ENCODE results near the gene TXNDC11.

Gene TXNDC11

DNA sequence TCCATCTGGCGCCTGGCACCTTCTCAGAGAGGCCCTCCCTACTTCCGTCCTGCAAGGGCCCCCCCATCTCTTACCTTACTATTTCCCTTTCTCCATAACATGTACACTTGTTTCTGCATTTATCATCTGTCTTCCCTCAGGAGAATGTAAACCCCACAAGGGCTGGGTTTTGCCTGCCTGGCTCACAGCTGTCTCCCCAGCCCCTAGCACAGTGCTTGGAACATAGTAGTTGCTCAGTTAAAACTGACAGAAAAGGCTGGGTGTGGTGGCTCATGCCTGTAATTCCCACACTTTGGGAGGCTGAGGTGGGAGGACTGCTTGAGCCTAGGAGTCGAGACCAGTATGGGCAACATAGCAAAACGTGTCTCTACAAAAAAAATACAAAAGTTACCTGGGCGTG, 80.1 kb downstream of the TXNDC11 start:
- DNase-seq (ENCODE audit: low read depth in 2 of 2, low spot score in 1 of 2) = no peak

DNA sequence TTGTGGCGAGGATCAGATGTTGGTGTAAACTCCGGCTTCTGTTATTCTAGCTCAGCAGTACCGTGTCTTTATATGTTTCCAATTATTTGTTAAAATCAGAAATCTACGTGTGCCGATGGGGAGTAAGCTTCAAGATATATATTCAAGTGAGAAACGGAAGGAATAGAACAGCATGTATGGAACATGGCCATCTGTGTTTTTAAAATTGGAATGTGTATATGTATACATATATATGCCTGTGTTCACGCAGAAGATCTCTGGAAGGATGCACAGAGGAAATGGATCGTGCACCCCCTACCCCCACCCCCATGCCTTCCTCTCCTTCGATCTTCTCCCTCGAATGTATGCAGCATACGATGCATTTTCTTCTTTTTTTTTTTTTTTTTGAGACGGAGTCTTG, 82.1 kb downstream of the TXNDC11 start:
- DNase-seq (ENCODE audit: low read depth in 2 of 2, low spot score in 1 of 2) = no peak

DNA sequence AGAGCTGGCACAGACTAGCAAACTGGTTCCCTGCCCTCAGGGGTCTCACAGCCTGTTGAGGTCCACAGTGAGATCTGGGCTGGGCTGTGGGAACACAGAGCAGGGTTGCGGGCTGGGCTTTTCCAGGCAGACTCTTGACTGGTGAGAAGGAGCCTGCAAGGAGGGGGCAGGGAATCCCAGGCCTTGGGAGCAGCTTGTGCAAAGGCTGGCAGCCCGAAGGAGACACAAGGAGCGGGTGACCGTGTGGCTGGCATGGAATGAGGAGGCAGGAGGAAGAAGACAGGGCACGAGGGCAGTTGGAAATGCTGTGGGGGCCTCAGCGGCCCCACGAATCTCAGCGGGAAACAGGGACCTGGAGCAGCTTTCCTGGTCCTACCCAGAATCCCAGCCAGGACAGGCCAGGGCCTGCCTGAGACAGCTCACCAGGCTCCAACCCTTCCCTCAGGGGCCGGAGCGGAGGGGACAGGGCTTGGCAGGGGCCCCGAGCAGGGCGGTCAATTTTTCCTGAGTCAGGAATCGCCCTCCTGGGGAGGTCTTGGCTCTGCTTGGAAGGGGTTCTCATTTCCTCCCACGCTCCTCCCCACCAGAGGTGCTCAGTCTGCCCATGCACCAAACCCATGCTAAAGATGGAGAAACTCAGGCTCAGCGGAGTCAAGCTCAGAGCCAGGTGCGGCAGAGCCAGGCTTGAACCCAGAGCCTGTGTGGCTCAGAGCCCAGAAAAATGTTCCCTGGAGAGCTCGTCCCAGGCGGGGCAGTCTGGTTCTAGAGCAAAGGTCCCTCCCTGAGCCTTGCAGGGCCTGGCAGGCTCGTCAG, 83.6 kb downstream of the TXNDC11 start:
- no peak for DNase-seq (ENCODE audit: low read depth in 2 of 2, low spot score in 1 of 2)

DNA sequence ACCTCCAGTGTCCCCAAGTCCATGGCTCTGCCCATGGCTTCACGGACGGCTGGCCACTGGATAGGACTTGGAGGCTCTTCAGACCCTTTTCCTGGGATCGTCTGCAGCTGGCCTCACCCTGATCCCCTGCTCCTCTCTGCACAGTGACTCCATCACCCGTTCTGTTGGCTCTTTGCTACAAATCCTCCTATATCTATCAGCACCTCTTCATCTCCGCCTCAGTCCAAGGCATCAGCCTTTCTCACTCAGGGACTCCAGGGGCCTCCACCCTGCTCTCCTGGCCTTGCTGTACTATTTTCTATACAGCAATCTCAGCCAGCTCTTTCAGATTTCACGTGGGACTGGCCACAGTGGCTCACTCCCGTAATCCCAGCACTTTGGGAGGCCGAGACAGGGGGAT, 85.1 kb downstream of the TXNDC11 start:
- DNase-seq (ENCODE audit: low read depth in 2 of 2, low spot score in 1 of 2) = no peak

DNA sequence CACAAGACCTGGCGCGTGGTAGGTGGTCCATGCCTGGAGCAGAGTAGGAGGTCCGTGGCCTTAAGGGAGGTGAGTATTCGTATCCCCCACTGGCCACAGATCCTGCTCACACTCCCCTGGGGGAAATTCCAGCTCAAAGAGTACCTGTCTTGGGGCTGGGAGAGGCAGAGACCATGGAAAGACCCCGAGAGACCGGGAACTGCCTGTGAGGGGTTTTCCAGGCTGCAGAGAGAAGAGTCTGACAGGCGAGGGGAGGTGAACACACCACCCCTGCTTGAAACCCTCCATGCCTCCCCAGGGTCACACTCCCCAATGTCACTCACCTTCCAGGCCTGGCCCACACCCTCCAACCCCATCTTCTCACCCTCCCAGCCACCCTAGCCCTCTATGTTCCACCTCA, 87.0 kb downstream of the TXNDC11 start:
- no peak for DNase-seq (ENCODE audit: low read depth in 2 of 2, low spot score in 1 of 2)

DNA sequence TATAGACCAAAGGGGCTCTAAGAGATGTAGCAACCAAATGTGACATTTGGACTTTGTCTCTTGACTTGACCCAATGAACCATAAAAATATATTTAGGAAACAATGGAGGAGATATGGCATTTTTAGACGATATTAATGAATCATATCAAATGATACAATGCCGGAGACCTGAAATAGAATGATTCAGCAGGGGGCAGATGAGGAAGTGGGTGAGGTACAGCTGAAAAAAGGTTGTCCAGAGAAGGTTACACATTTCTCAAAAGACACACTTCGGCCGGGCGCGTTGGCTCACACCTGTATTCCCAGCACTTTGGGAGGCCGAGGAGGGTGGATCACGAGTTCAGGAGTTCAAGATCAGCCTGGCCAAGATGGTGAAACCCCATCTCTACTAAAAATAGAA, 90.9 kb downstream of the TXNDC11 start:
- no peak for DNase-seq (ENCODE audit: low read depth in 2 of 2, low spot score in 1 of 2)

DNA sequence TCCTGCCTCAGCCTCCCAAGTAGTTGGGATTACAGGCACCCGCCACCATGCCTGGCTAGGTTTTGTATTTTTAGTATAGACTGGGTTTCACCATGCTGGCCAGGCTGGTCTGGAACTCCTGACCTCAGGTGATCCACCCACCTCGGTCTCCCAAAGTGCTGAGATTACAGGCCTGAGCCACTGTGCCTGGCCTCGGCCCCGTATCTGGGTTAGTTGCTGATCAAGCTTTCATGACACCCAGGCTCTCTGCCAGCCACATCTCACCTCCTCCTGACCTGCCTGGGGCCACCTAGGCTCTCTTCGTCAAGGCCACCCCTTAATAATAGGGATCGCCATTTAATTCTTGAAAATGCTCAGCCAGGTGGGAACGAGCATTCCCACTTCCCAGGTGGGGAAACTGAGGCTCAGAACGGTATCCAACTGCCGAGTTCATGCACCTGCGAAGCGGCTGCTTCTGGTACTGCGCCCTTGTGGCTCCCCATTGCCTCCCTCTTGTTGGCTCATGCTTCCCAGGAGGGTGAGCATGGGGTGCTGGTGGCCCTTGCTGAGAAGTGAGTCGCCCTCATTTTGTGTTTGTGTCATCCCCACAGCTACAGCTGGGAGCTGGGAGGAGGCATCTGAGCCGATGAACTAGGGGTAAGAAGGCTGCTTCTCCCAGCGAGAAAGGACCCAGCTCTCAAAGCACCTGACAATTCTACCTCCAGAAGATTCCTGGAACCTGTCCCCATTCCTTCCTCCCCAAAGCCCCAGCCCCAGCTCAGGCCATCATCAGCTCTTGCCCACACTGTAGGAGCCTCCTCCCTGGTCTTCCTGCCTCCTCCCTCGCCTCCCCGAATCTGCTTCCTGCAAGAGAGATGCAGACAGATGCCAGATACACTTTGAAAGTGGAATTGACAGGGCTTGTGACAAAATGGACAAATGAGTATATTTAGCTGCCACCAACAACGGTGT, 91.7 kb downstream of the TXNDC11 start:
- no peak for DNase-seq (ENCODE audit: low read depth in 2 of 2, low spot score in 1 of 2)

DNA sequence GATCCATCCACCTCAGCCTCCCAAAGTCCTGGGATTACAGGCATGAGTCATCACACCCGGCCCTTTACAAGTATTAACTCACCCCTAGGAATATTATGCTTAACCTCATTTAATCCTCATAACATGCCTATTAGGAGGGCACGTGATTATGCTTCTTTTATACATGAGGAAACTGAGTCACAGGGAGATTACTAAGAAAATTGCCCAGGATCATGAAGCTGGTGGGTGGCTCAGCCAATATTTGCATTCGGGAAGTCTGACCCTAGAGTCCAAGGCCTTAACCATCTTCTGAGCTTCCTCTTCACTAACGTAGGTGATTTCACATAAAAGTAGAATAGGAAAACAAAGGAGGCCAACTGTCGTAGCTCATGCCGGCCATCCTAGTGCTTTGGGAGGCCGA, 93.4 kb downstream of the TXNDC11 start:
- DNase-seq (ENCODE audit: low read depth in 2 of 2, low spot score in 1 of 2) = no peak

DNA sequence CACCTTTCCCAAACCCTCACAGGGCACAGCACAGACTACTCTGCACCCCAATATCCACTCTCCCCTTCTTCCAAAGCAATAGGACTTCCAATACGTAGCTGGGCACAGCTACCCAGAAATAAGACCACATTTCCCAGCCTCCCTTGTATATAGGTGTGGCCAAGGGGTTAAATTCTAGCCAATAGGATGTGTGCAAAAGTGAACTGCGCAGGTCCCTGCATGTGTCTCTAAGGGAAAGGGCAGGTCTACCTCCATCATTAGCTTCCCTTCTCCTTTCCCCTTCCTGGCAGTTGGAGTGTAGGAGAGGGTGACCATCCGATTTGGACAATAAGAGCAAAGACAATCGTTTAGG, 99.9 kb downstream of the TXNDC11 start:
- DNase-seq (ENCODE audit: low read depth in 2 of 2, low spot score in 1 of 2) = no peak

DNA sequence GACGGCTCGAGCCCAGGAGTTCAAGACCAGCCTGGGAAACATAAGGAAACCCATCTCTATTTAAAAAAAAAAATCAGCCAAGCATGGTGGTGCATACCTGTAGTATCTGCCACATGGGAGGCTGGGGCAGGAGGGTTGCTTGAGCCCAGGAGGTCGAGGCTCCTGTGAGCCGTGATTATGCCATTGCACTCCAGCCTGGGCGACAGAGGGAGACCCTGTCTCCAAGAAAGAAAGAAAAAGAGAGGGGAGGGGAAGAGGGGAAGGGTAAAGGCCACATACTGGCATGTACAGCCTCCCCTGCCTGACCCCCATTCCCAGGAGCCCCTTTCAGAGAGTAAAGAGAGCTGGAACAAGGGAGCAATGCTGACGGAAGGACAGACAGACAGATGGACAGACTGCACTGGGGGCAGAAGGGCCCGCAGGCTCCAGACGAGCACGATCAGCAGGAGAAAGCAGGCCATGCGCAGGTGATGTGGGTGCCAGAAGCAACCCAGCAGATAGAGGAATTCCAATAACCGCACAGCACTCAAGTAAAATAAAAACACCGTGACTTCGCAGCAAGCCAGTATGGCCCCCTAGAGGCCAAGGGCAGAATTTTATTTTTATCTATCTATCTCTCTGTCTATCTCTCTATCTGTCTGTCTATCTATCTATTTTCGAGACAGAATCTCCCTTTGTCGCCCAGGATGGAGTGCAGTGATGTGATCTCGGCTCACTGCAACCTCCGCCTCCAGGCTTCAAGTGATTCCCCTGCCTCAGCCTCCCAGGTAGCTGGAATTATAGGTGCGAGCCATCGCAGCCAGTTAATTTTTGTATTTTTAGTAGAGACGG, 101.5 kb downstream of the TXNDC11 start:
- no peak for DNase-seq (ENCODE audit: low read depth in 2 of 2, low spot score in 1 of 2)

DNA sequence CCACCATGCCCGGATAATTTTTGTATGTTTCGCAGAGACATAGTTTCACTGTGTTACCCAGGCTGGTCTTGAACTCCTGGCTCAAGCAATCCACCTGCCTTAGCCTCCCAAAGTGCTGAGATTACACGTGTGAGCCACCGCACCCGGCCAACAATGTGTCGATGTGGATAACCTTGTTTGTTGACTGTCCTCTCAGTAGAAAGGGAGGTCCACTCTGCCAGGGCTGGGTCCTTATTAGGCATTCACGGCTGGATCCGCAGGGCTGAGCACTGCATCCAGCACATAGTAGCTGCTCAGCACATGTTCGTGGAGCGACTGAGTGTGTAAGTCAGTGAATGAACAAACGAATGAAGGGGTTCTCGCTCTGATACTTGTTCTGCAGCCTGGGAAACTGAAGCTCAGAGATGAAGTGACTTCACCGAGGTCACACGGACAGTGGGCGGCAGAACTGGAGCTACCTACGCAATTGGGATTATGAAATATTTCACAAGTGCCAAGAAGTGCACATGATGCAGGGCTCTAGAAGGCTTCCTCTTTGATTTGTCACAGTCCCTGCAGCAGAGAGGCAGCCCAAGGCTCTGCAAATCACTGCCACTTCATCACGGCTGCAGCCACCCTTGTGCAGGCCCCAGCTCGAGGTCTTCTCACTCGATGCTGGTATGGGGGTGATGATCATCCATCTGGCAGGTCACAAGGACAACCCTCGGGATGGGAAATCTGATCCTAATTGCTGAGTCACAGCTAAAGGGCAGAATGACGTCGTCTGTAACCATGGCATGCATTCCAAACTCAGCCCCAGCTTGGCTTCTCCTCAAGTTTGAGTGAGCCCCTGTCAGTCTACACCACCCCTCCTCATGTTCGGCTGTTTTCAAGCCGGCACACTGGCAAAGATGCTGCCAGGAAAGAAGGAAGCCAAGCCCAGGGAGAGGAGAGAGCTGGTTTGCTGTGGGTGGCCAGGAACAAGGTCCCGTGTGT, 102.4 kb downstream of the TXNDC11 start:
- no peak for DNase-seq (ENCODE audit: low read depth in 2 of 2, low spot score in 1 of 2)

DNA sequence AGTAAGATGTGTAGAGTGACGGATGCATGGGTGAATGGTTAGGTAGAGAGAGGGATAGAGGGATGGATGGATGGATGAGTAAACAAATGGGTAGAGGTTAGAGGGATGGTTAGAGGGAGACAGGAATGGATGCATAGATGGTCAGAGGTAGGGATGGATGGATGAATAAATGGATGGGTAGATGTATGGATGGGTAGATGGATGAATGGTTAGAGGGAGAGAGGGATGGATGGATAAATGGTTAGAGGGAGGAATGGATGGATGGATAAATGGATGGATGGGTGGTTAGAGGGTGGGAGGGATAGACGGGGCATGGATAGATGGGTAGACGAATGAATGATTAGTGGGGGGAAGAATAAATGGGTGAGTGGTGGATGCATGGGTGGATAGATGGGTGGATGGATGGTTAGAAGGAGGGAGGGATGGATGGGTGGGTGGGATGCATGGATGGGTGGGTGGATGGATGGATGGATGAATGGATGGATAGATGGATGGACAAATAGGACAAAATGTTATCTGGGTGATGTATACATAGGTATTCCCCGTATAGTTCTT, 103.6 kb downstream of the TXNDC11 start:
- no peak for DNase-seq (ENCODE audit: low read depth in 2 of 2, low spot score in 1 of 2)

DNA sequence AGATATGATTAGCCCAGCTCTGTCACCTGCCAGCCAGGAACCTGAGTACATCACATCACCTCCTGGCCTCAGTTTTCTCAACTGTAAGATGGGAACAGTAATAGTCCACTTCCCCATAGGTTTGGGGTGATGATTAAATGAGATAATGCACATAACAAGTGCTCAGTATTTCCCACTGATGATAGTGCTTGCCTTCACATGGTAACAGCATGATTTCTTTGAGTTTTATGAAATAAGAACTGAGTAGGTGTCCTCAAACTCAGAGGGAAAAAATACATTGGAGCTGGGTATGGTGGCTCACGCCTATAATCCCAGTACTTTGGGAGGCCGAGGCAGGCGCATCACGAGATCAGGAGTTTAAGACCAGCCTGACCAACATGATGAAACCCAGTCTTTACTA, 104.5 kb downstream of the TXNDC11 start:
- DNase-seq (ENCODE audit: low read depth in 2 of 2, low spot score in 1 of 2) = no peak

DNA sequence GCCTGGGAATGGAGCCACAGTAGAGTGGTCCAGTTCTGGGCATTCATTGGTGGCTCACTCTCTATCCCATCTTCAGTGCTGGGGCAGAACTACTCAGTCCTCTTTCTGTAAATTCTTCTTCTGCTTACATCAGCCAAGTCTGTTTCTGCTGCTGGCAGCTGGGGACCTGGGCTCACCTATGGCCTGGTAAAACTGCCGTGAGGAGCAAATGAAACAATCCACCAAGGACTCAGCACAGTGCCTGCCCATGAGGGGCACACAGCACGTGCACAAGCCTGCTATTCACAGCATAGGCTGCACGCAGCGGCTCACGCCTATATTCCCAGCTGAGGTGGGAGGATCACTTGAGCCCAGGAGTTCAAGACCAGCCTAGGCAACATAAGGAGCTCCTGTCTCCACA, 105.3 kb downstream of the TXNDC11 start:
- no peak for DNase-seq (ENCODE audit: low read depth in 2 of 2, low spot score in 1 of 2)

DNA sequence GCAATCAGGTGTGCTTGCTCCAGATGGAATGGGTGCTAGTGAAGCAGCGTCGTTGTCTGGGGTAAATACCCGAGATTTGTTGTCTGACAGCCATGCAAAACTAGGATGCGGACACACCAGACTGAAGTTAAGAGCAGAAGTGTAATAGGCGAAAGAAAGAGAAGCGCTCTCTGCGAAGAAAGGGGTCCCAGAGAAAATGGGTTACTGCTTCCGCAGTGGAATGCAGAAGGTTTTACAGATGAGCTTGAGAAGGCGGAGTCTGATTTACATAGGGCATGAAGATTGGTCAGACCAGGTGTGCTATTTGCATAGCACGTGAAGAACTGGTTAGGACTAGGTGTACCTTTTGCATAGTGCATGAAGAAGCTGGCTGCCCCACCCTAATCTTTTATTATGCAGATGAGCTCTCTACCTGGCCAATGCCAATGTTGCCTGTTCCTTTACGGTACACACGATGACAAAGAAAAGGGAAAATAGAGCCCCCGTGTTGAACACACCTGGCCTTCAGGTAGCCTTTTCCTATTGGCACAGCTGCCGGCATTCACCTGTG, 106.4 kb downstream of the TXNDC11 start:
- no peak for DNase-seq (ENCODE audit: low read depth in 2 of 2, low spot score in 1 of 2)

DNA sequence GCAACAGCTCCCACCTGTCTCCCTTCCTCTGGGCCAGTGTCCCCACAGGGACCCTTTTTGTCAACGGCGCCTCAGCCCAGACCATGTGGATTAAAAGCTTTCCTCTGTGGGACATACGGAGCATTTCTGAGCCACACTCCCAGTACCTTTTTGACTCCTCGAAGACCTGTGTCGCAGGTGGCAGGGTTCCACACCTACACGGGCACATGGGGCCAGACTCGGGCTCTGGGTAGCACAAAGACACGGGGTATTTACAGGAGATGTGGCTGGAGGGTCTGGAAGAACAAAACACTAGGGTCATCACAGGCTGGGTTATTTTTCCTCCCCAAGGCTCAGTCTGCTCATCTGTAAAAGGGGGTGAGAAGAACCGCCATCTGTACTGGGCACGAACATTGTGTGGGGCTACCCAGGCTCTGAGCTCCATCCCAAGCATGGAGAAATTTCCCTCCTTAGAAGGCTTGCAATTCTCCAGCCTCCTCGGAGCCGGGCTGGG, 106.9 kb downstream of the TXNDC11 start:
- no peak for DNase-seq (ENCODE audit: low read depth in 2 of 2, low spot score in 1 of 2)

DNA sequence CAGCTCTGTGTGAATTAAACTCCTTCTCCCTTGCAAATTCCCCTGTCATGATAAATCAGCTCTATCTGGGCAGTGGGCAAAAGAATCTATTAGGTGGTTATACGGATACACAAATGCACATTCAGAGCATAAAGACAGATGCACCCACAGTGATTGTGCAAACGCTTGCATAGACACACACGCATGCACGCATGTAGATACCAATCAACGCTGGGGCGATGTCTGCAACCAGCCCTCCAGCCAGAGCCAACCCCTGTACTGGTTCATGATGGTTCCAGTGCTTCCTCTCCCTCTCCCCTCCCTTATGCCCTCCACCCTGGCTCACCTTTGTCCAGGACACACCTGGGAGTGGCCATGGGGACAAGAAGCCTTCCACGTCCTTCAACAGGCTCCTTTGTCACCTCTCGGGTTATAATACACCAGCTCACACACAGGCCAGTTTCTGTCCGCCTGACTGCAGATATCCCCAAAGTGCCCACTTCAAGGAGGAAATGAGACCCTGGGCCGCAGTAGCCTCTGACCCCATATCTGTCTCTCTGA, 107.5 kb downstream of the TXNDC11 start:
- no peak for DNase-seq (ENCODE audit: low read depth in 2 of 2, low spot score in 1 of 2)

DNA sequence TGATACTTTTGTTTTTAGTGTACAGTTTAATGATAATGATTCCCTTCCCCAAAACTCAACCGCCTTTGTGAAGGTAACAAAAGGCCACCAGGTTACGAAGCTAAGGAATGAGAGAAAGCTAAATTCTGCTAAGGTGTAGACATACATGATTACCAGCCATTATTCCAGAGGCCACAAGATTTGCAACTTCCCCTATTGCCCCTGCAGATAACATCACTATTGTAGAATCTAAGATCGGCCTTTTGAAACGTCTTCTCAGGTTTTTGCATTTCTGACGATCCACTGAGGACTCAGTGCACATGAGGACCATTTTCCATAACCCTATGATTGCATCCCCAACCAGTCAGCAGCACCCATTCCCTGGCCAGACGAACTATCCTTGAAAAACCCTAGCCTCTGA, 108.3 kb downstream of the TXNDC11 start:
- no peak for DNase-seq (ENCODE audit: low read depth in 2 of 2, low spot score in 1 of 2)

DNA sequence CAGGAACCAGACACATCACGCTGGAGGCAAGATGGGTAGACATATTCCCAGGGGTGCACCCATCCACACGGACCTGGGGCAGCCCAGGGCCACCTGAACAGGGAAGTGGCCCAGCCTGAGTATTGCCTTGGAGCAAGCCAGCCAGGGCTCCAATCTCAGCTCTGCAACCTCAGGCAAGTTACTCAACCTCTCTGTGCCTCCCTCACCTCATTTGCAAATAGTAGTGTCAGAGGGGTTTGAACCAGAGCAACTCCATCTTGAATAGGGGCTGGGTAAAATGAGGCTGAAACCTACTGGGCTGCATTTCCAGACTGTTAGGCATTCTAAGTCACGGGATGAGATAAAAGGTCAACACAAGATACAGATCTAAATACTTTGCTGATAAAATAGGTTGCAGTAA, 109.5 kb downstream of the TXNDC11 start:
- DNase-seq (ENCODE audit: low read depth in 2 of 2, low spot score in 1 of 2) = no peak
